ENCODE data around the gene DAB2IP.

DNA sequence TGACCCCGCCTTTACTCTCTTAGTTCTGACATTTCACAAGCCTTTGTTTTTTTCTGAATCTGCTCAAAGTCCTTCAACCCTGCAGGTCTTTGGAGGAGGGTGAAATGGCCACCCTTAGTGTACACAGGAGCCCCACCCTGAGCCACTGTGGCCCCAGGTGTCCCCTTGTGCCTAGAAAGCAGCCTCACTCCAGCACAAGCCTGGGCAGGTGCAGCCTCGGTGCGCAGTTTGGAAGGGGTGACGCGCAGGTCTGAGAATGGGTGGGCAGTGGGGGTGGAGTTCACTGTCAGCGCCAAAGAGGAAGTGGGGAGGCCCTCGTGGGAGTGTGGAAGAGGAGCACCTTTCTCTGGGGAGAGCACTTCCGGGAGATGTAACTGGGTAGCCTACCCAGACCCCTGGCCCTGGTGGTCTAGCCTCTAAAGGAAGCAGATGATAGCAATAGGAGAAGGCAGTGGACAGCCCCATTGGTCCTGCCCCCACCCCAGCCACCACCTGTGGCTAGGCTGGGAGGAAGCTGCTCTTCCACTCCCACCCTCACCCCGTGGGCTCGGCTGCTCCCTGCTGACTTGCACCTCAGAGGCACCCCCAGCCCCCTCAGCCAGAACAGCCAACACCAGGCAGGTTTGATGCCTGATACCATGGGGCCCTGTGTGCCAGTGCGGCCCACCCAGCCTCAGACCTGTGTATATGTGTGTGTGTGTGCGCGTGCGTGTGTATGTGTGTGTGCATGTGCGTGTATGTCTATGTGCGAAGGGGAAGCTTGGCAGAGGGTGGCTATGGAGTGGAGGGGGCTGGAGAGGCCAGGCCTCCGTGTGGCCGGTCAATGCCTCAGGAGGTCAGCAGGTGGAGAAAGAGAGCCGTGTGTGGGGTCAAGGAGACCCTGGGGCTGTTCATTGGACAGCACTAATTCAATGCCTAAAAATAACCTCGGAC is 16.8 kb upstream of the DAB2IP start:
- TF ChIP-seq, protein P1, sequence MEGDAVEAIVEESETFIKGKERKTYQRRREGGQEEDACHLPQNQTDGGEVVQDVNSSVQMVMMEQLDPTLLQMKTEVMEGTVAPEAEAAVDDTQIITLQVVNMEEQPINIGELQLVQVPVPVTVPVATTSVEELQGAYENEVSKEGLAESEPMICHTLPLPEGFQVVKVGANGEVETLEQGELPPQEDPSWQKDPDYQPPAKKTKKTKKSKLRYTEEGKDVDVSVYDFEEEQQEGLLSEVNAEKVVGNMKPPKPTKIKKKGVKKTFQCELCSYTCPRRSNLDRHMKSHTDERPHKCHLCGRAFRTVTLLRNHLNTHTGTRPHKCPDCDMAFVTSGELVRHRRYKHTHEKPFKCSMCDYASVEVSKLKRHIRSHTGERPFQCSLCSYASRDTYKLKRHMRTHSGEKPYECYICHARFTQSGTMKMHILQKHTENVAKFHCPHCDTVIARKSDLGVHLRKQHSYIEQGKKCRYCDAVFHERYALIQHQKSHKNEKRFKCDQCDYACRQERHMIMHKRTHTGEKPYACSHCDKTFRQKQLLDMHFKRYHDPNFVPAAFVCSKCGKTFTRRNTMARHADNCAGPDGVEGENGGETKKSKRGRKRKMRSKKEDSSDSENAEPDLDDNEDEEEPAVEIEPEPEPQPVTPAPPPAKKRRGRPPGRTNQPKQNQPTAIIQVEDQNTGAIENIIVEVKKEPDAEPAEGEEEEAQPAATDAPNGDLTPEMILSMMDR (conservative IDR thresholded peaks at IDR 0.05; ENCODE audit: low read length) = peak; percentile 51
- TF ChIP-seq EZH2phosphoT487 (IDR thresholded peaks at IDR 0.05; ENCODE audit: borderline replicate concordance) = no peak
